Jurkat, Clone E6-1 (cell line): ENCODE results near the gene GREM1.

Experiments
- DNase-seq: peaks from one replicate; pipeline ENCODE4 v3.0.0-alpha.2; 2011; ENCODE audit warnings: low read depth, low spot score
- H3K4me3 ChIP-seq: 2 replicates; pipeline ENCODE4 v1.5.1; 2011; ENCODE audit warnings: mild to moderate bottlenecking, low read length, control low read depth, moderate library complexity

Gene GREM1

GRCh38 chr15:32766101-32766500, 48.3 kb downstream of the GREM1 start:
- DNase-seq: no peak
- no peak overlapping the region for H3K4me3 ChIP-seq

GRCh38 chr15:32767236-32767635, 49.4 kb downstream of the GREM1 start:
- no peak overlapping the region for H3K4me3 ChIP-seq
- DNase-seq: no peak

GRCh38 chr15:32774022-32774421, 56.2 kb downstream of the GREM1 start:
- no peak overlapping the region for H3K4me3 ChIP-seq
- DNase-seq: no peak

- DNase-seq: no peak
- no peak overlapping the region for H3K4me3 ChIP-seq
Observed at GRCh38 chr15:32775103-32775502, 57.3 kb downstream of the GREM1 start.

- H3K4me3 ChIP-seq: no peak overlapping the region
- DNase-seq: no peak
Observed at GRCh38 chr15:32778391-32779176, 60.8 kb downstream of the GREM1 start.

GRCh38 chr15:32781781-32782180, 64.0 kb downstream of the GREM1 start:
- no peak overlapping the region for H3K4me3 ChIP-seq
- DNase-seq: no peak

- H3K4me3 ChIP-seq: no peak overlapping the region
- DNase-seq: no peak
Observed at GRCh38 chr15:32784581-32784980, 66.8 kb downstream of the GREM1 start.

- no peak overlapping the region for H3K4me3 ChIP-seq
- no peak for DNase-seq
Observed at GRCh38 chr15:32786906-32787305, 69.1 kb downstream of the GREM1 start.

GRCh38 chr15:32787949-32788348, 70.1 kb downstream of the GREM1 start:
- H3K4me3 ChIP-seq: no peak overlapping the region
- no peak for DNase-seq

- no peak for DNase-seq
Observed at GRCh38 chr15:32790352-32790999, 72.7 kb downstream of the GREM1 start.

GRCh38 chr15:32792436-32792835, 74.6 kb downstream of the GREM1 start:
- DNase-seq: no peak
- H3K4me3 ChIP-seq: no peak overlapping the region

More at GRCh38 chr15:32790352-32790999, 72.7 kb downstream of the GREM1 start:
- no peak overlapping the region for H3K4me3 ChIP-seq
